IMR-90 (cell line): Measurements from ENCODE around the gene IRF6. TPM values are rescaled to one million over a fixed set of nuclear protein-coding genes. Genes with fewer than 3 reads are reported as not detected.

Source experiments
- ATAC-seq: fragments of 200-7000 bp; cut with Tn5 transposase; 2 replicates; pipeline ENCODE4 v1.9.1; 2020; ENCODE audit warnings: low read depth, mild to moderate bottlenecking, moderate library complexity
- BruUV-seq: library from RNA; stranded (reverse); fragments of 400-500 nt; replicated peaks from 2 replicates; lab custom pipeline; 2021; lab: Mats Ljungman, UMichigan
- CTCF ChIA-PET: fragments of 300-600 bp; formaldehyde crosslinking; extraction: SDS; loops from one replicate; lab custom pipeline; 2021; ENCODE audit warnings: antibody characterized with exemption; lab: Yijun Ruan, JAX
- POLR2A ChIA-PET: fragments of 300-600 bp; sonication (Branson Sonifier 250); formaldehyde crosslinking; loops from one replicate; lab custom pipeline; 2022; ENCODE audit warnings: antibody characterized with exemption; ENCODE audit not compliant: unreplicated experiment; lab: Charles Lee
- DNase-seq: peaks from one replicate; pipeline ENCODE4 v3.0.0; 2013
- H2AFZ ChIP-seq: replicated peaks from 2 replicates; pipeline ENCODE3; 2013; ENCODE audit warnings: low read length, mild to moderate bottlenecking; ENCODE audit not compliant: poor library complexity
- H2AK5ac ChIP-seq: 2 replicates; pipeline ENCODE4 v1.6.1; 2013; ENCODE audit warnings: low read depth, low read length, inconsistent platforms
- H2AK9ac ChIP-seq: replicated peaks from 2 replicates; pipeline ENCODE3; 2013; ENCODE audit warnings: mild to moderate bottlenecking, low read depth, low read length, moderate library complexity; ENCODE audit not compliant: poor library complexity
- H2BK120ac ChIP-seq: 2 replicates; pipeline ENCODE4 v1.6.1; 2013; ENCODE audit warnings: low read depth, low read length, inconsistent platforms
- H2BK15ac ChIP-seq: 3 replicates; pipeline ENCODE4 v1.6.1; 2013; ENCODE audit warnings: low read depth, low read length, inconsistent platforms
- H2BK20ac ChIP-seq: 2 replicates; pipeline ENCODE4 v1.6.1; 2013; ENCODE audit warnings: low read depth, mild to moderate bottlenecking, inconsistent platforms, low read length, moderate library complexity
- H2BK5ac ChIP-seq: 2 replicates; pipeline ENCODE4 v1.6.1; 2013; ENCODE audit warnings: mild to moderate bottlenecking, low read depth, low read length, inconsistent platforms; ENCODE audit not compliant: poor library complexity, severe bottlenecking
- H3K14ac ChIP-seq: replicated peaks from 2 replicates; pipeline ENCODE4 v1.6.1; 2013; ENCODE audit warnings: low read depth, low read length, inconsistent platforms
- H3K18ac ChIP-seq: 2 replicates; pipeline ENCODE4 v1.6.1; 2013; ENCODE audit warnings: low read depth, low read length, control low read depth
- H3K23ac ChIP-seq: 2 replicates; pipeline ENCODE4 v1.6.1; 2013; ENCODE audit warnings: low read depth, low read length, inconsistent platforms
- H3K27ac ChIP-seq: 2 replicates; pipeline ENCODE4 v1.5.1; 2013; ENCODE audit warnings: mild to moderate bottlenecking, control low read depth, low read length; ENCODE audit not compliant: insufficient read depth
- H3K27me3 ChIP-seq: 2 replicates; pipeline ENCODE4 v1.6.1; 2013; ENCODE audit warnings: low read length; ENCODE audit not compliant: control insufficient read depth, insufficient read depth
- H3K36me3 ChIP-seq: 2 replicates; pipeline ENCODE4 v1.6.1; 2013; ENCODE audit warnings: low read length, mixed read lengths; ENCODE audit not compliant: control insufficient read depth, insufficient read depth
- H3K4ac ChIP-seq: 2 replicates; pipeline ENCODE4 v1.6.1; 2013; ENCODE audit warnings: low read depth, low read length, inconsistent platforms
- H3K4me1 ChIP-seq: 2 replicates; pipeline ENCODE4 v1.6.1; 2013; ENCODE audit warnings: low read length, mixed read lengths; ENCODE audit not compliant: control insufficient read depth, insufficient read depth
- H3K4me2 ChIP-seq: 2 replicates; pipeline ENCODE4 v1.6.1; 2013; ENCODE audit warnings: low read depth, mild to moderate bottlenecking, control low read depth, low read length, moderate library complexity
- H3K4me3 ChIP-seq: 2 replicates; pipeline ENCODE4 v1.5.1; 2013; ENCODE audit warnings: low read depth, mild to moderate bottlenecking, control low read depth, low read length, moderate library complexity; ENCODE audit not compliant: insufficient read depth
- H3K56ac ChIP-seq: 2 replicates; pipeline ENCODE4 v1.6.1; 2013; ENCODE audit warnings: low read length, inconsistent platforms; ENCODE audit not compliant: insufficient read depth; ENCODE audit errors: extremely low read depth
- H3K79me1 ChIP-seq, 2 experiments: 2 replicates each; pipeline ENCODE4 v1.6.1; 2013; ENCODE audit warnings: low read length in 2 of 2, inconsistent platforms in 1 of 2, low read depth in 1 of 2
- H3K9ac ChIP-seq: 2 replicates; pipeline ENCODE4 v1.6.1; 2013; ENCODE audit warnings: low read depth, low read length, control low read depth
- H3K9me1 ChIP-seq: 2 replicates; pipeline ENCODE4 v1.6.1; 2013; ENCODE audit warnings: low read length, inconsistent platforms; ENCODE audit not compliant: insufficient read depth
- H3K9me3 ChIP-seq: 2 replicates; pipeline ENCODE4 v1.6.1; 2013; ENCODE audit warnings: low read length; ENCODE audit not compliant: control insufficient read depth, insufficient read depth
- H4K20me1 ChIP-seq: 2 replicates; pipeline ENCODE4 v1.6.1; 2013; ENCODE audit warnings: low read length, inconsistent platforms; ENCODE audit not compliant: insufficient read depth
- H4K5ac ChIP-seq: 2 replicates; pipeline ENCODE4 v1.6.1; 2013; ENCODE audit warnings: mild to moderate bottlenecking, low read depth, low read length, control low read depth
- H4K8ac ChIP-seq, 2 experiments: 2 replicates each; pipeline ENCODE4 v1.6.1; 2013; ENCODE audit warnings: low read depth in 2 of 2, low read length in 2 of 2, control low read depth in 1 of 2, inconsistent platforms in 1 of 2
- H4K91ac ChIP-seq: 2 replicates; pipeline ENCODE4 v1.6.1; 2013; ENCODE audit warnings: low read depth, low read length, inconsistent platforms; ENCODE audit not compliant: insufficient read depth
- BHLHE40 ChIP-seq: fragments of 150-350 bp; IDR thresholded peaks from 2 replicates; pipeline ENCODE4 v1.6.1; 2016; ENCODE audit warnings: mild to moderate bottlenecking, low read depth, low read length
- CEBPB ChIP-seq: IDR thresholded peaks from 2 replicates; pipeline ENCODE4 v1.6.1; 2012; ENCODE audit warnings: low read depth, low read length, improper control_type of control experiment
- CTCF ChIP-seq: conservative IDR thresholded peaks from 2 replicates; pipeline ENCODE4 v1.5.1; 2012; ENCODE audit warnings: mild to moderate bottlenecking, low read depth, low read length, improper control_type of control experiment
- ELK1 ChIP-seq: fragments of 150-350 bp; IDR thresholded peaks from 2 replicates; pipeline ENCODE4 v1.6.1; 2016; ENCODE audit warnings: low read depth, mild to moderate bottlenecking, low read length, moderate library complexity, borderline replicate concordance
- FOS ChIP-seq: fragments of 150-350 bp; IDR thresholded peaks from 2 replicates; pipeline ENCODE4 v1.6.1; 2016; ENCODE audit warnings: low read depth, low read length
- MAFK ChIP-seq: IDR thresholded peaks from 2 replicates; pipeline ENCODE4 v1.6.1; 2012; ENCODE audit warnings: low read depth, low read length, improper control_type of control experiment
- MAZ ChIP-seq: IDR thresholded peaks from 2 replicates; pipeline ENCODE4 v1.6.1; 2012; ENCODE audit warnings: low read depth, mild to moderate bottlenecking, low read length, improper control_type of control experiment, moderate library complexity, borderline replicate concordance
- MXI1 ChIP-seq: IDR thresholded peaks from 2 replicates; pipeline ENCODE4 v1.6.1; 2012; ENCODE audit warnings: low read depth, mild to moderate bottlenecking, low read length, moderate library complexity, borderline replicate concordance
- NFE2L2 ChIP-seq: fragments of 150-350 bp; IDR thresholded peaks from 2 replicates; pipeline ENCODE4 v1.6.1; 2016; ENCODE audit warnings: low read depth, mild to moderate bottlenecking, low read length
- POLR2A ChIP-seq: IDR thresholded peaks from 2 replicates; pipeline ENCODE4 v1.6.1; 2012; ENCODE audit warnings: mild to moderate bottlenecking, low read depth, low read length
- RAD21 ChIP-seq: IDR thresholded peaks from 2 replicates; pipeline ENCODE4 v1.6.1; 2012; ENCODE audit warnings: low read length, improper control_type of control experiment
- RCOR1 ChIP-seq: IDR thresholded peaks from 2 replicates; pipeline ENCODE4 v1.6.1; 2012; ENCODE audit warnings: mild to moderate bottlenecking, low read length, improper control_type of control experiment; ENCODE audit not compliant: insufficient replicate concordance
- RFX5 ChIP-seq: IDR thresholded peaks from 2 replicates; pipeline ENCODE4 v1.8.0; 2012; ENCODE audit warnings: low read depth, mild to moderate bottlenecking, low read length, moderate library complexity
- SMC3 ChIP-seq: fragments of 150-350 bp; IDR thresholded peaks from 2 replicates; pipeline ENCODE4 v1.6.1; 2016; ENCODE audit warnings: low read depth, mild to moderate bottlenecking, antibody characterized with exemption, low read length, moderate library complexity
- WGBS, 2 experiments: methylation state at CpG; one replicate each; pipeline versions ENCODE4 v1.1.5 to v1.1.7; 2013; ENCODE audit warnings: missing lambda C conversion rate in 2 of 2; ENCODE audit not compliant: insufficient read length in 1 of 2; ENCODE audit errors: extremely low coverage in 2 of 2; 5-methylcytosine and 5-hydroxymethylcytosine counted together
- dilution Hi-C: fragments of 300-500 bp; cut with HindIII; formaldehyde crosslinking; loops from one replicate; pipeline ENCODE4 v1.14.3; 2018; ENCODE audit warnings: low sequenced_read_pairs; ENCODE audit not compliant: unreplicated experiment
- in situ Hi-C: fragments of 300-500 bp; cut with MboI; formaldehyde crosslinking; loops from 3 replicates; pipeline ENCODE4 v1.14.3; 2019; ENCODE audit warnings: low sequenced_read_pairs, inconsistent platforms, mixed read lengths
- intact Hi-C: fragments of 100-400 bp; cut with micrococcal nuclease; formaldehyde crosslinking; loops from 2 replicates; pipeline ENCODE4 v1.10.0; 2022
- polyA plus RNA-seq, 3 experiments: library from polyadenylated mRNA; depleted of rRNA; stranded (reverse); fragments of >200 nt; gene quantifications; 2 replicates each; pipeline ENCODE4 v1.2.3, GENCODE V29; 2012; ENCODE audit warnings: low replicate concordance in 1 of 3
- total RNA-seq: library from RNA; depleted of rRNA; stranded (reverse); fragments of >200 nt; gene quantifications from 2 replicates; pipeline ENCODE4 v1.2.3, GENCODE V29; 2012

IRF6 gene
- total and polyA plus RNA-seq, 2 of the 4 experiments (the other 2 are of a cell fraction): 1.2 to 2.9 TPM

- intact Hi-C loops: no loop called here
- DNase-seq (no peak), ATAC-seq (no peak)
- H3K18ac ChIP-seq: no peak overlapping the region
- in situ Hi-C loops: no loop called here
- no peaks in the 10 kb centered on the region for H3K9me1 ChIP-seq
- no peak overlapping the region for H3K27ac ChIP-seq
- no peak overlapping the region for H3K4me2 ChIP-seq
- H2BK5ac ChIP-seq: no peak overlapping the region
- no peak overlapping the region for H3K4ac ChIP-seq
- no peaks in the 10 kb centered on the region for H3K27me3 ChIP-seq
- H2AFZ ChIP-seq: peak overlapping the region; percentile 58
- H4K5ac ChIP-seq: no peak overlapping the region
- no peak overlapping the region for H2BK15ac ChIP-seq
- ChIA-PET CTCF (no interaction called here), POLR2A (no interaction called here)
- H2BK120ac ChIP-seq: no peak overlapping the region
- no peaks in the 10 kb centered on the region for H3K4me1 ChIP-seq
- no peaks in the 10 kb centered on the region for H3K79me1 ChIP-seq
- no peak overlapping the region for H3K4me3 ChIP-seq
- H2BK20ac ChIP-seq: no peak overlapping the region
- dilution Hi-C loops: loop anchor here (25.0 kb wide), 1 partner anchor 172 kb away; no protein-coding TSS in a partner anchor
- H3K56ac ChIP-seq: no peak overlapping the region
- H3K36me3 ChIP-seq: no peaks in the 10 kb centered on the region
- no peak overlapping the region; the same call in 1 of the 2 replicates for H4K91ac ChIP-seq
- H3K14ac ChIP-seq: no peak overlapping the region; the same call in 1 of the 2 replicates
- H3K23ac ChIP-seq: no peak overlapping the region
- H4K20me1 ChIP-seq: no peaks in the 10 kb centered on the region
- no peak overlapping the region for H2AK9ac ChIP-seq
- no TSS peak for BruUV-seq
- TF ChIP-seq MAZ (no peak), RFX5 (no peak), RCOR1 (no peak), BHLHE40 (no peak), RAD21 (no peak), NFE2L2 (no peak), ELK1 (no peak), FOS (no peak), POLR2A (no peak), CTCF (no peak), MAFK (no peak), MXI1 (no peak), CEBPB (no peak), SMC3 (no peak)
- H4K8ac ChIP-seq: peak overlapping the region in 1 of 2 experiments; percentile 88; a peak in 1 of 4 replicates
- 100% methylated on average over 2 of the region's 3 CpGs; no CpG with 5 or more reads in 1 of the 2 experiments for WGBS, 2 experiments
- H3K9ac ChIP-seq: no peak overlapping the region
- H2AK5ac ChIP-seq: no peak overlapping the region
- H3K9me3 ChIP-seq: no peaks in the 10 kb centered on the region
Observed at GRCh38 chr1:209815490-209815889, 9.5 kb upstream of the IRF6 start.
